ENCODE results near the gene IFNK.

Gene IFNK

DNA sequence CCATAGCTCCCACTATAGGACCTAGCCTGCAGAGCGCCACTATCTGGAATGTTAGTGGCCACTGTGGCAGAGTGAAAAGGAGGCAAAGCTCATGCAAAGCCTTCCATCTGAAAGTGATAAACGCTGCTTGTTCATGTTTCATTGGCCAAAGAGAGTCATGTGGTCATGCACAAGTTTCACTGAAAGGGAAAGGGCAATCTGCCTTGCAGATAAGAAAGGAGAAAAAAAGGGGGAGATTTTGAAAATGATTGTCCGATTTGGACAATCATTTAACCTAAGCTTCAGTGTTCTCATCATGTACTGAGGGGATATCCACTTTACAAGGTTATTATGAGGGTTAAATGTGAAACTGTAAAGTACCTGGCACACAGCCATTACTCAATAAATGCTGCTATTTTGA, 14.6 kb downstream of the IFNK start:
- no peak for TF ChIP-seq CTCF (IDR thresholded peaks at IDR 0.05; ENCODE audit: extremely low read depth, missing control alignments)
- DNase-seq (ENCODE audit: low spot score) = no peak

DNA sequence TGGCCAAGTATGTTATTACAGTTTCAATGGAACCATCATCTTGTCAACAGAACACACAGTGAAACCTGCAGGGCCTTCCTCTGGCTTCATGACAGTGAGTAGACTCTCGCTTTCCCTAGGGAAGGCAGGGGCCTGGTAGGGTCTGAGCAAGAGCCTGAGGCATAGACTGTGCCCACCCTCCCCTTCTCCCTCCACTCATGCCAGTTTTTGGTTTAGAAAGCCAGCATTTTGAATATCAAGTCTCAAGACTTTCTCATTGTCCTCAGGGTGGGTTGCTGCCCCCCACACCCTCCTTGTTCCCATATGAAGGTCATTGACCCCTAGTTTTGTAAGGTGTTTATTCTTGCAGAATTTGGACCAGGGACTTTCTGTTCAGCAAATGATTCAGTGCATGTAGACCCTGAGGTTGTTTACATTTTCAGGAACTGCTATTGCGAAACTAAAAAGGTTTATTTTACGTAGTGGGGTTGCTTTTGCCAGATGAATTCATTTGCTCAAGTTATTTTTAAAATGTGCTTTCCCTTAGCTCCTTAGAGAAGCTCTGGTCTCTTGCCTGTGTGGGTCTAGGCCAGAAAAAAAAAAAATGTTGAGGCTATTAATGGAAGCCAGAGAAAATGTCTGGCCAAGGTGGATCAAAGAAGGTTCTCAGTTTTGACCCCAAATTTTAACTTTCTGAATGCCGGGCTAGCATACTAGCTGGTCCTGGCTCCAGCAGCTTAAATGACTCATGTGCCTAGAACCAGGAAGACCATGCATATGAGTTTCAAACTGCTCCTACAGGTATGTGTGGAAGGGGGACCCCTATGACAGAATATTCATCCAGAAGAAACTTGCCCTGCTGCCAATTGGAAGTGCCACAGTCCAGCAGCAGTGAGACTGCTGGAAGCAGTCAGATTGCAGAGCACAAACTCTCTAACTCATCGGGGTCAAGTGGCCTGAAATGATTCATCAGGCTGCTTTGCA, 15.7 kb downstream of the IFNK start:
- DNase-seq (ENCODE audit: low spot score) = no peak
- no peak for TF ChIP-seq CTCF (IDR thresholded peaks at IDR 0.05; ENCODE audit: extremely low read depth, missing control alignments)

DNA sequence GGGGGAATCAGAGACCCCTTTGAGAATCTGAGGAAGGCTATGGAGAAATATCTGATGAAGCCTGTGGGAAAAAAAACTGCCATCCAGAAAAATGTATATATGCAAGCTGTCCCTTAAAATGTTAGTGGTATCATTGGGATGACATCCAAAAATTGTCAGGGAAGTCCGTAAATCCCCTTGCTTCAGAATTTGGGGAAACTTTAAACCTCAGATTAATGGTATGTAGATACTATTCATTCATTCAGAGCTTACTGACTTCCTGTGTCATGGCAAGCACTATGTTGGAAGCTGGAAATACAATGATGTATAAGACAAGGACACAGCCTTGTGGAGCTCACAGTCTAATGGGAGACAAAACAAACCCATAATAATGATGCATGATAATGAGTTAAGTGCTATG, 16.4 kb downstream of the IFNK start:
- TF ChIP-seq CTCF (IDR thresholded peaks at IDR 0.05; ENCODE audit: extremely low read depth, missing control alignments) = no peak
- no peak for DNase-seq (ENCODE audit: low spot score)

GRCh38 chr9:27541740-27542139, 17.6 kb downstream of the IFNK start:
- TF ChIP-seq CTCF (IDR thresholded peaks at IDR 0.05; ENCODE audit: extremely low read depth, missing control alignments) = no peak
- DNase-seq (ENCODE audit: low spot score) = no peak

DNA sequence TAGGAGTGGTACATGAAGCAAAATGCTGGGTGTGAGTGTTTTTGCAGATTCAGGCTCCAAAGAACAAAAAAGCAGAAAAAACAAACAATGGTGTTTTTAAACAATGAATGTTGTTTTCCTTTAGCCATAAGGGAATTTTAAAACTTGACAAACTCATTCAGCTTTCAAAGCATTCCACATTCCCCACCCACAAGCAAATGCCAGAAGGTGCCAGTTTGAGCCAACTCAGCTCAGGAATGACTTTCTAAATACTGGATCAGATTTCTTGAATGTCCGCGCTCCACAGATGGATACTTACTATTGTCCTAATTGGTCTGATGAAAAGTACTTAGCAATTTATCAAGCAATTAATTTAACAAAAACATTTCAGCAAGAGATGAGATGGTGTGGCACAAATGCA, 18.4 kb downstream of the IFNK start:
- no peak for DNase-seq (ENCODE audit: low spot score)
- TF ChIP-seq CTCF (IDR thresholded peaks at IDR 0.05; ENCODE audit: extremely low read depth, missing control alignments) = no peak

DNA sequence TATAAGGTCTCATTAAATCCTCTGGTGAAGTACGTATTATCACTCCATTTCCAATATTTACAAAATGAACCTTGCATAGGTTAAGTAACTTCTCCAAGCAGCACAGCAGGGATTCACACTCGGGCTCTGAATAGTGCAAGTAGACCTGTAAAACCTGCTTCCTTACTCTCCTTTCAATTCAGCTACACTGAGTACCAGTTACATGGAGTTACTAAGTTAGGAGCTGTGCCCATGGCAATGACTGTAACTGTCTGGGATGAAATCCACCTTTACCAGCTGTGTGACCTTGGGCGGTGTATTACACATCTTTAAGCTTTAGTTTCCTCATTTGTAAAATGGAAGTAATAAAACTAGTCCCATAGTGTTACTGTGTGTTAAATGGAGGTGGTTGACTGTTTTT, 21.4 kb downstream of the IFNK start:
- no peak for TF ChIP-seq CTCF (IDR thresholded peaks at IDR 0.05; ENCODE audit: extremely low read depth, missing control alignments)
- no peak for DNase-seq (ENCODE audit: low spot score)

- TF ChIP-seq CTCF (IDR thresholded peaks at IDR 0.05; ENCODE audit: extremely low read depth, missing control alignments) = no peak
- no peak for DNase-seq (ENCODE audit: low spot score)
Measured at GRCh38 chr9:27548055-27548741, 24.1 kb downstream of the IFNK start.

Measured in GM20000 (cell line).